ENCODE measurements around the gene THSD7A. TPM values are rescaled to one million over a fixed set of nuclear protein-coding genes. Genes with fewer than 3 reads are reported as not detected.

The THSD7A gene
- total RNA-seq, 1 donor from 2014 or later, result 3.5 TPM

DNA sequence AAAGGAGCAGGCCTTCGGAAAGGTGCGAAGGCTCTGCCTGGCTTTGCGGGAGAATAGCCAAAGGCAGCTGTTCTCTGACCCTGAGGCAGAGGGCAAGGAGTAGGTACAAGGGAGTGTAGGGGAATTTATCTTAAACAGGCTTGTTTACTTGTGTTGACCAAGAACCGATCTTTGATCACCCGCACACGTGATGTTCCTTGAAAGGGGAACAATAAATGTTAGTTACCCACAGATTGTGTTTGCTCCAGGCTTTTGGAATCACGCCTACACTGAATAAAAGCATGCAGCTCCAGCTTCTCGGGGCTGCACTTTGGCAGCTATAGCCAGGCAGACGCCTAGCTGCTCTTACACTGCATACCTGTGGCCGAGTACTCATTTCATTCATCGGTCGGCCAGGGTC, 437.6 kb downstream of the THSD7A start:
- TF ChIP-seq, protein P1, sequence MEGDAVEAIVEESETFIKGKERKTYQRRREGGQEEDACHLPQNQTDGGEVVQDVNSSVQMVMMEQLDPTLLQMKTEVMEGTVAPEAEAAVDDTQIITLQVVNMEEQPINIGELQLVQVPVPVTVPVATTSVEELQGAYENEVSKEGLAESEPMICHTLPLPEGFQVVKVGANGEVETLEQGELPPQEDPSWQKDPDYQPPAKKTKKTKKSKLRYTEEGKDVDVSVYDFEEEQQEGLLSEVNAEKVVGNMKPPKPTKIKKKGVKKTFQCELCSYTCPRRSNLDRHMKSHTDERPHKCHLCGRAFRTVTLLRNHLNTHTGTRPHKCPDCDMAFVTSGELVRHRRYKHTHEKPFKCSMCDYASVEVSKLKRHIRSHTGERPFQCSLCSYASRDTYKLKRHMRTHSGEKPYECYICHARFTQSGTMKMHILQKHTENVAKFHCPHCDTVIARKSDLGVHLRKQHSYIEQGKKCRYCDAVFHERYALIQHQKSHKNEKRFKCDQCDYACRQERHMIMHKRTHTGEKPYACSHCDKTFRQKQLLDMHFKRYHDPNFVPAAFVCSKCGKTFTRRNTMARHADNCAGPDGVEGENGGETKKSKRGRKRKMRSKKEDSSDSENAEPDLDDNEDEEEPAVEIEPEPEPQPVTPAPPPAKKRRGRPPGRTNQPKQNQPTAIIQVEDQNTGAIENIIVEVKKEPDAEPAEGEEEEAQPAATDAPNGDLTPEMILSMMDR (IDR thresholded peaks at IDR 0.05; ENCODE audit: insufficient read depth, low read depth, low read length), result no peak
- no peak for TF ChIP-seq EZH2 (IDR thresholded peaks at IDR 0.05; ENCODE audit: insufficient read depth, low read length)
- DNase-seq (ENCODE audit: low read depth) (no peak), FAIRE-seq (no peak)
- no peak overlapping the region for H3K27ac ChIP-seq (ENCODE audit: low read depth, low read length)
- no peaks in the 10 kb centered on the region for H4K20me1 ChIP-seq (ENCODE audit: insufficient read depth, low read length)
- H3K27me3 ChIP-seq (ENCODE audit: insufficient read depth, low read length), result no peaks in the 10 kb centered on the region
- H3K9me3 Mint-ChIP-seq (ENCODE audit: unreplicated experiment), result peaks cover 13% of the 10 kb centered on the region
- H3K4me1 Mint-ChIP-seq (ENCODE audit: low read depth, unreplicated experiment), result no peaks in the 10 kb centered on the region
- H3K36me3 ChIP-seq (ENCODE audit: insufficient read depth, low read length), result no peaks in the 10 kb centered on the region
- H3K9me3 ChIP-seq (ENCODE audit: insufficient read depth, low read depth, low read length), result no peaks in the 10 kb centered on the region
- no peak overlapping the region for H2AFZ ChIP-seq (ENCODE audit: low read depth, low read length)
- no peak overlapping the region for H3K9ac ChIP-seq (ENCODE audit: low read length)
- H3K27me3 Mint-ChIP-seq (ENCODE audit: low read depth, unreplicated experiment), result no peaks in the 10 kb centered on the region
- H3K4me3 Mint-ChIP-seq (ENCODE audit: unreplicated experiment), result no peak overlapping the region
- no peak overlapping the region for H3K4me2 ChIP-seq (ENCODE audit: low read length)
- H3K4me3 ChIP-seq (ENCODE audit: insufficient read depth, low read depth, low read length), result no peak overlapping the region
- H3K4me1 ChIP-seq (ENCODE audit: insufficient read depth, low read length), result no peaks in the 10 kb centered on the region
- no peak overlapping the region for H3K27ac Mint-ChIP-seq (ENCODE audit: unreplicated experiment)
- H3K79me2 ChIP-seq (ENCODE audit: insufficient read depth, low read length), result no peaks in the 10 kb centered on the region
- peaks cover 5% of the 10 kb centered on the region for H3K36me3 Mint-ChIP-seq (ENCODE audit: low read depth, unreplicated experiment)

DNA sequence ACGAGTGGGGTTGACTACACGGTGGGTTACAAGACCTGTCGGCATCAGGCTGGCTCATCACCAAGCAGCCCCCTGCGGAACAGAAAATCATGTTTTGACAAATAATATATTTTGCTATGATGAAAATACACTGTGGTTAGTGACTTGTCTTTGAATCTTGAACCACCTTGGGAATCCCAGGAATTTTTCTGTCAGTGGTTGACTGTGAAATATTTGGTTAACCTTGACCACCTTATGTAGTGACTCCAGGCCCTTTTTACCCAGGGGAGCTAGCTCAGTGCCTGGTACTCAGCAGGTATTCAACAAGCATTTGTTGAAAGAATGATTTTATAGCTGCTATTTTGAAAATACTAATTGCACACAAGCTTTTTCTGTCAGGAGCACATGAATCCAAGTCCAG, 452.4 kb downstream of the THSD7A start:
- Histone ChIP-seq H3K9ac (ENCODE audit: low read length) (no peak overlapping the region), H4K20me1 (ENCODE audit: insufficient read depth, low read length) (no peaks in the 10 kb centered on the region), H3K9me3 (ENCODE audit: insufficient read depth, low read depth, low read length) (no peaks in the 10 kb centered on the region), H3K79me2 (ENCODE audit: insufficient read depth, low read length) (no peaks in the 10 kb centered on the region), H3K27me3 (ENCODE audit: insufficient read depth, low read length) (no peaks in the 10 kb centered on the region), H2AFZ (ENCODE audit: low read depth, low read length) (no peak overlapping the region), H3K27ac (ENCODE audit: low read depth, low read length) (no peak overlapping the region), H3K36me3 (ENCODE audit: insufficient read depth, low read length) (no peaks in the 10 kb centered on the region), H3K4me1 (ENCODE audit: insufficient read depth, low read length) (no peaks in the 10 kb centered on the region), H3K4me3 (ENCODE audit: insufficient read depth, low read depth, low read length) (no peak overlapping the region), H3K4me2 (ENCODE audit: low read length) (no peak overlapping the region)
- H3K27me3 Mint-ChIP-seq (ENCODE audit: low read depth, unreplicated experiment), result no peaks in the 10 kb centered on the region
- DNase-seq (ENCODE audit: low read depth) (no peak), FAIRE-seq (no peak)
- H3K27ac Mint-ChIP-seq (ENCODE audit: unreplicated experiment), result no peak overlapping the region
- TF ChIP-seq EZH2 (IDR thresholded peaks at IDR 0.05; ENCODE audit: insufficient read depth, low read length), result no peak
- TF ChIP-seq, protein P1 (IDR thresholded peaks at IDR 0.05; ENCODE audit: insufficient read depth, low read depth, low read length), result no peak
- H3K9me3 Mint-ChIP-seq (ENCODE audit: unreplicated experiment), result no peaks in the 10 kb centered on the region
- H3K4me1 Mint-ChIP-seq (ENCODE audit: low read depth, unreplicated experiment), result no peaks in the 10 kb centered on the region
- H3K36me3 Mint-ChIP-seq (ENCODE audit: low read depth, unreplicated experiment), result no peaks in the 10 kb centered on the region
- H3K4me3 Mint-ChIP-seq (ENCODE audit: unreplicated experiment), result no peak overlapping the region

DNA sequence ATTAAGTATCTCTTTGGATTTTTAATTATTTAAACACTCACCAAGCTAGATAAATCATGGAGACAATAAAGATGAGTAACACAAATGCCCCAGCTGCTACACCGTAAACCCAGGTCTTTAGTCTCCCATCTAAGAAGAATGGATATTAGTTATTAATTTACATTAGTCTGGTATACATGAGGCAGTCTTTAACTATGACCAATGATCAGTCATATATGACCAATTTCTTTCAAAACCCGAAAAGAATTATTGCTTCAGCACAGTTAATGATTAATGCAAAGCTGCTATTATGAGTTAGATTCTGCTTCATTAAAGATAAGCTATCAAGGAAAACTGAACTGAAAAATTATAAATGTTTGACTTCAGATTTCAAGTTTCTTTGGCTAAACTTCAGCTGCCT, 455.5 kb downstream of the THSD7A start:
- H3K4me1 ChIP-seq (ENCODE audit: insufficient read depth, low read length), result no peaks in the 10 kb centered on the region
- FAIRE-seq (no peak), DNase-seq (ENCODE audit: low read depth) (no peak)
- H3K27me3 ChIP-seq (ENCODE audit: insufficient read depth, low read length), result no peaks in the 10 kb centered on the region
- Mint-ChIP-seq H3K9me3 (ENCODE audit: unreplicated experiment) (no peaks in the 10 kb centered on the region), H3K4me3 (ENCODE audit: unreplicated experiment) (no peak overlapping the region), H3K27me3 (ENCODE audit: low read depth, unreplicated experiment) (no peaks in the 10 kb centered on the region), H3K4me1 (ENCODE audit: low read depth, unreplicated experiment) (no peaks in the 10 kb centered on the region), H3K36me3 (ENCODE audit: low read depth, unreplicated experiment) (no peaks in the 10 kb centered on the region), H3K27ac (ENCODE audit: unreplicated experiment) (no peak overlapping the region)
- H4K20me1 ChIP-seq (ENCODE audit: insufficient read depth, low read length), result no peaks in the 10 kb centered on the region
- TF ChIP-seq, protein P1 (IDR thresholded peaks at IDR 0.05; ENCODE audit: insufficient read depth, low read depth, low read length), result no peak
- no peak for TF ChIP-seq EZH2 (IDR thresholded peaks at IDR 0.05; ENCODE audit: insufficient read depth, low read length)
- no peaks in the 10 kb centered on the region for H3K79me2 ChIP-seq (ENCODE audit: insufficient read depth, low read length)
- H3K4me3 ChIP-seq (ENCODE audit: insufficient read depth, low read depth, low read length), result no peak overlapping the region
- no peak overlapping the region for H3K9ac ChIP-seq (ENCODE audit: low read length)
- H3K27ac ChIP-seq (ENCODE audit: low read depth, low read length), result no peak overlapping the region
- no peak overlapping the region for H3K4me2 ChIP-seq (ENCODE audit: low read length)
- H2AFZ ChIP-seq (ENCODE audit: low read depth, low read length), result no peak overlapping the region
- no peaks in the 10 kb centered on the region for H3K9me3 ChIP-seq (ENCODE audit: insufficient read depth, low read depth, low read length)
- H3K36me3 ChIP-seq (ENCODE audit: insufficient read depth, low read length), result no peaks in the 10 kb centered on the region
